OCI-LY7 (cell line): ENCODE data around the gene LPAR1. TPM values are rescaled to one million over a fixed set of nuclear protein-coding genes. Genes with fewer than 3 reads are reported as not detected.
"Not testable (repeated sequence)": the region's sequence is repeated elsewhere in the genome, so short reads cannot be mapped to it uniquely, and the experiment has no call there.

Experiments used
- BruUV-seq: library from RNA; stranded (reverse); fragments of 400-500 nt; replicated peaks from 2 replicates; lab custom pipeline; 2021; lab: Mats Ljungman, UMichigan
- CTCF ChIA-PET: fragments of 300-600 bp; sonication (Branson Sonifier 250); formaldehyde crosslinking; loops from one replicate; lab custom pipeline; 2022; ENCODE audit warnings: antibody characterized with exemption; ENCODE audit not compliant: unreplicated experiment; lab: Charles Lee
- POLR2A ChIA-PET: fragments of 300-600 bp; sonication (Branson Sonifier 250); formaldehyde crosslinking; loops from one replicate; lab custom pipeline; 2022; ENCODE audit warnings: antibody characterized with exemption; lab: Charles Lee
- DNase-seq: peaks from one replicate; pipeline ENCODE4 v3.0.0-alpha.2; 2015; ENCODE audit warnings: low spot score
- H2AFZ ChIP-seq: fragments of 200-600 bp; sonication (generic), shearing (Covaris generic); 2 replicates; pipeline ENCODE4 v1.6.1; 2014; ENCODE audit warnings: mild to moderate bottlenecking, antibody characterized with exemption, low read length, moderate library complexity
- H3K27ac ChIP-seq: fragments of 200-600 bp; sonication (generic); 2 replicates; pipeline ENCODE4 v1.5.1; 2014; ENCODE audit warnings: mixed run types, low read depth, mild to moderate bottlenecking, moderate library complexity, low read length, inconsistent platforms; ENCODE audit not compliant: poor library complexity, severe bottlenecking
- H3K36me3 ChIP-seq: fragments of 200-600 bp; sonication (generic); 2 replicates; pipeline ENCODE4 v1.6.1; 2014; ENCODE audit warnings: mild to moderate bottlenecking, antibody characterized with exemption, low read length, moderate library complexity, mixed read lengths; ENCODE audit not compliant: insufficient read depth
- H3K4me1 ChIP-seq: fragments of 200-600 bp; sonication (generic); 2 replicates; pipeline ENCODE4 v1.5.1; 2014; ENCODE audit warnings: mild to moderate bottlenecking, low read length; ENCODE audit not compliant: insufficient read depth, poor library complexity, severe bottlenecking
- H3K4me2 ChIP-seq: fragments of 200-600 bp; sonication (generic); 2 replicates; pipeline ENCODE4 v1.6.1; 2014; ENCODE audit warnings: mild to moderate bottlenecking, low read length
- H3K4me3 ChIP-seq: fragments of 200-600 bp; sonication (generic); 2 replicates; pipeline ENCODE4 v1.5.1; 2014; ENCODE audit warnings: mild to moderate bottlenecking, low read depth, low read length; ENCODE audit not compliant: poor library complexity, severe bottlenecking
- H3K79me2 ChIP-seq: fragments of 200-600 bp; sonication (generic); 2 replicates; pipeline ENCODE4 v1.6.1; 2016; ENCODE audit warnings: low read depth, mild to moderate bottlenecking, low read length, moderate library complexity, mixed read lengths; ENCODE audit not compliant: insufficient read depth
- H3K9me2 ChIP-seq: fragments of 200-600 bp; sonication (generic); 2 replicates; pipeline ENCODE4 v1.6.1; 2016; ENCODE audit warnings: mild to moderate bottlenecking, low read length, mixed read lengths; ENCODE audit not compliant: insufficient read depth
- H3K9me3 ChIP-seq: fragments of 200-600 bp; sonication (generic); 2 replicates; pipeline ENCODE4 v1.6.1; 2014; ENCODE audit warnings: mild to moderate bottlenecking, mixed run types, low read length, mixed read lengths
- H4K20me1 ChIP-seq: fragments of 200-600 bp; sonication (generic); 2 replicates; pipeline ENCODE4 v1.6.1; 2014; ENCODE audit warnings: mild to moderate bottlenecking, antibody characterized with exemption, low read length, moderate library complexity, mixed read lengths; ENCODE audit not compliant: insufficient read depth
- EZH2phosphoT487 ChIP-seq: fragments of 200-600 bp; sonication (generic); IDR thresholded peaks from 2 replicates; pipeline ENCODE4 v1.6.1; 2018; ENCODE audit warnings: low read depth, borderline replicate concordance, mild to moderate bottlenecking, mixed run types, antibody characterized with exemption, low read length, moderate library complexity, mixed read lengths
- intact Hi-C: fragments of 100-400 bp; cut with micrococcal nuclease; formaldehyde crosslinking; loops from one replicate; pipeline ENCODE4 v1.10.0; 2022; ENCODE audit not compliant: unreplicated experiment
- total RNA-seq, 2 experiments: library from RNA; depleted of rRNA in 1 of 2; stranded (reverse); fragments of >200 nt in 1 of 2; shearing (Covaris generic) in 1 of 2; gene quantifications; 2 replicates each; pipeline ENCODE4 v1.2.3, GENCODE V29; 2014 to 2022
- TF ChIP-seq, protein P1 (sequence below): fragments of 200-600 bp; sonication (generic); conservative IDR thresholded peaks from 2 replicates; pipeline ENCODE4 v1.5.1; 2014; ENCODE audit warnings: mild to moderate bottlenecking, antibody characterized with exemption, low read length, moderate library complexity, mixed read lengths

LPAR1 gene
- total RNA-seq, 2 experiments from 2014 or later = not detected

DNA sequence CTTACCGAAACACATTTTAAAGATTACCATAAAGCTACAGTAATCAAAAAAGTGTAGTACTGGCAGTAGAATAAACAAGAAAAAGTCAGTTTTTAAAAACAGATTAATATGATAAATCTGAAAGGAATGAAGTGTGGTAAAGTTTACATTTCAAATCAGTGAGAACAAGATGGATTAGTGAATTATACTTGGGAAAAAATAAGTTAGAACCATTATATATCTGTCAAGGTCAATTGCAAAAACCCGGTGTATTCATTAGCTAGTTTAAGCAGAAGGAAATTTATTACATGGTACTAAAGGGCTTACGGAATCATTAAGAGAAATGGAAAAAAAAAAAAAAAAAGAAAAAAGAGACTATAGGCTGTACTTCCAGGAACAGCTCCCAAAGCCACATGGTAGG is 205.3 kb downstream of the LPAR1 start:
- H3K4me3 ChIP-seq = no peak overlapping the region
- no peaks in the 10 kb centered on the region for H3K79me2 ChIP-seq
- H3K4me2 ChIP-seq = no peak overlapping the region
- BruUV-seq = no TSS peak
- H3K9me2 ChIP-seq = no peaks in the 10 kb centered on the region
- POLR2A ChIA-PET = interaction anchor here (0.6 kb wide), 1 partner anchor 957 kb away, joined by 3 read pairs; no protein-coding TSS in a partner anchor
- no peaks in the 10 kb centered on the region for H3K36me3 ChIP-seq
- H3K4me1 ChIP-seq = no peaks in the 10 kb centered on the region
- no peaks in the 10 kb centered on the region for H3K9me3 ChIP-seq
- intact Hi-C loops = no loop called here
- H2AFZ ChIP-seq = no peak overlapping the region
- TF ChIP-seq, protein P1, sequence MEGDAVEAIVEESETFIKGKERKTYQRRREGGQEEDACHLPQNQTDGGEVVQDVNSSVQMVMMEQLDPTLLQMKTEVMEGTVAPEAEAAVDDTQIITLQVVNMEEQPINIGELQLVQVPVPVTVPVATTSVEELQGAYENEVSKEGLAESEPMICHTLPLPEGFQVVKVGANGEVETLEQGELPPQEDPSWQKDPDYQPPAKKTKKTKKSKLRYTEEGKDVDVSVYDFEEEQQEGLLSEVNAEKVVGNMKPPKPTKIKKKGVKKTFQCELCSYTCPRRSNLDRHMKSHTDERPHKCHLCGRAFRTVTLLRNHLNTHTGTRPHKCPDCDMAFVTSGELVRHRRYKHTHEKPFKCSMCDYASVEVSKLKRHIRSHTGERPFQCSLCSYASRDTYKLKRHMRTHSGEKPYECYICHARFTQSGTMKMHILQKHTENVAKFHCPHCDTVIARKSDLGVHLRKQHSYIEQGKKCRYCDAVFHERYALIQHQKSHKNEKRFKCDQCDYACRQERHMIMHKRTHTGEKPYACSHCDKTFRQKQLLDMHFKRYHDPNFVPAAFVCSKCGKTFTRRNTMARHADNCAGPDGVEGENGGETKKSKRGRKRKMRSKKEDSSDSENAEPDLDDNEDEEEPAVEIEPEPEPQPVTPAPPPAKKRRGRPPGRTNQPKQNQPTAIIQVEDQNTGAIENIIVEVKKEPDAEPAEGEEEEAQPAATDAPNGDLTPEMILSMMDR = no peak
- no peak for TF ChIP-seq EZH2phosphoT487
- CTCF ChIA-PET = no interaction called here
- no peak for DNase-seq
- no peaks in the 10 kb centered on the region for H4K20me1 ChIP-seq
- H3K27ac ChIP-seq = no peak overlapping the region

DNA sequence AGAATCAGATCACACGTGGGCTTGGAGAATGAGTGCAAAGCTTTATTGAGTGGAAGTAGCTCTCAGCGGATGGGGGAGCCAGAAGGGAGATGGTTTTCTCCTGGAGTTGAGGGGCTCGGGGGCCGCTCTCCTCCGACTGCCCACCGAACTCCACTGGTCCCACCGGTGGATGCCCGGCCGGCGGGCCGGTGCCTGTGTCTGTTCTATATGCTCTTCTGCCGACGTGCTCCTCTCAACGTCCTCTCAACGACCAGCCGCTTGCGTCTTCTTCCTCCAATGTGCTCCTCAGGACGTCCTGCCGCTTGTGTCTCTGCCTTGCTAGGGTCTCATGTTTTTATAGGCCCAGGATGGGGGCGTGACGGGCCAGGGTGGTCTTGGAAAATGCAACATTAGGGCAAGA is 207.8 kb downstream of the LPAR1 start:
- no peak overlapping the region for H3K4me2 ChIP-seq
- H3K9me2 ChIP-seq = no peaks in the 10 kb centered on the region
- H3K36me3 ChIP-seq = no peaks in the 10 kb centered on the region
- ChIA-PET POLR2A (no interaction called here), CTCF (no interaction called here)
- H3K79me2 ChIP-seq = no peaks in the 10 kb centered on the region
- H3K4me3 ChIP-seq = no peak overlapping the region
- no peak overlapping the region for H3K27ac ChIP-seq
- no peaks in the 10 kb centered on the region for H3K9me3 ChIP-seq
- DNase-seq = no peak
- TF ChIP-seq EZH2phosphoT487 = no peak
- TF ChIP-seq, protein P1 = no peak
- no peaks in the 10 kb centered on the region for H4K20me1 ChIP-seq
- no TSS peak for BruUV-seq
- no peaks in the 10 kb centered on the region for H3K4me1 ChIP-seq
- no peak overlapping the region for H2AFZ ChIP-seq
- intact Hi-C loops = no loop called here

DNA sequence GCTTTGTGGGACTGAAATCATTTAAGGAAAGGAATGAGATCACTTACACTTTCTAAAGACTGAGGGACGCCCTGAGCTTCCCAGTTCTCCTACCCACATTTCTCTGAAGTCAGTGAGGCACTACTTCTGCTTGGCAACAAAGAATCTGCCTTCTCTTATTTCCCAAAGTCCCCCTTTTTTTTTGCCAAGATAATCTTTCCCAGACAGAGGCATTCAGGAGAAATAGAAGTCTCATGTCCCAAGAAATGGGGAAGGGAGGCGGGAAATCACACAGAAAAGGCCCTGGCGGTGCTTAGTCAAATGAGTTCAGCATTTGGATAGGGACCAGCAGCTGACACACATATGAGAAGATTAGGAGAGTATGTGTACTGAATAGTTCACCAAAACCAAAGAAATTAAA is 210.0 kb downstream of the LPAR1 start:
- Histone ChIP-seq H2AFZ (no peak overlapping the region), H3K4me2 (no peak overlapping the region), H3K27ac (no peak overlapping the region), H3K9me2 (no peaks in the 10 kb centered on the region), H4K20me1 (no peaks in the 10 kb centered on the region), H3K36me3 (no peaks in the 10 kb centered on the region), H3K9me3 (no peaks in the 10 kb centered on the region), H3K4me3 (no peak overlapping the region), H3K79me2 (no peaks in the 10 kb centered on the region), H3K4me1 (no peaks in the 10 kb centered on the region)
- ChIA-PET POLR2A (no interaction called here), CTCF (no interaction called here)
- DNase-seq = no peak
- TF ChIP-seq EZH2phosphoT487 = no peak
- TF ChIP-seq, protein P1 = no peak
- no TSS peak for BruUV-seq
- intact Hi-C loops = no loop called here

DNA sequence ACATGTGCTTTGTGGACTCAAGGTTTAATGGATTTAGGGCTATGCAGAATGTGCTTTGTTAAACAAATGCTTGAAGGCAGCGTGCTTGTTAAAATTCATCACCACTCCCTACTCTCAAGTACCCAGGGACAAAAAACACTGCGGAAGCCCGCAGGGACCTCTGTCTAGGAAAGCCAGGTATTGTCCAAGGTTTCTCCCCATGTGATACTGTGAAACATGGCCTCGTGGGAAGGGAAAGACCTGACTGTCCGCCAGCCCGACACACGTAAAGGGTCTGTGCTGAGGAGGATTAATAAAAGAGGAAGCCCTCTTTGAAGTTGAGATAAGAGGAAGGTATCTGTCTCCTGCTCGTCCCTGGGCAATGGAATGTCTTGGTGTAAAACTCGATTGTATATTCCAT is 211.9 kb downstream of the LPAR1 start:
- H3K79me2 ChIP-seq, intact Hi-C loops, H3K36me3 ChIP-seq, CTCF ChIA-PET, H2AFZ ChIP-seq, H3K4me3 ChIP-seq, H3K4me2 ChIP-seq, H3K9me3 ChIP-seq, BruUV-seq, H3K4me1 ChIP-seq, POLR2A ChIA-PET, H3K27ac ChIP-seq, H4K20me1 ChIP-seq, DNase-seq, H3K9me2 ChIP-seq: not testable (repeated sequence)
